Progenitor cell of endocrine pancreas (in vitro differentiated cells): ENCODE measurements around the gene STOML2. TPM values are rescaled to one million over a fixed set of nuclear protein-coding genes. Genes with fewer than 3 reads are reported as not detected.

ENCODE experiments used
- DNase-seq: peaks from one replicate; pipeline ENCODE4 v3.0.0; 2021; ENCODE audit warnings: low spot score; ENCODE audit not compliant: unreplicated experiment
- H3K27ac Mint-ChIP-seq: 2 replicates; pipeline ENCODE4 v1.8.0; 2021; ENCODE audit warnings: mild to moderate bottlenecking, moderate library complexity, mixed read lengths
- H3K27me3 Mint-ChIP-seq: 2 replicates; pipeline ENCODE4 v1.8.0; 2021; ENCODE audit warnings: mixed read lengths
- H3K36me3 Mint-ChIP-seq: 2 replicates; pipeline ENCODE4 v1.8.0; 2022; ENCODE audit warnings: mixed read lengths; ENCODE audit not compliant: insufficient read depth
- H3K4me1 Mint-ChIP-seq: 2 replicates; pipeline ENCODE4 v1.8.0; 2021; ENCODE audit warnings: low read depth, mixed read lengths
- H3K4me3 Mint-ChIP-seq: 2 replicates; pipeline ENCODE4 v1.8.0; 2021; ENCODE audit warnings: low read depth, mild to moderate bottlenecking, moderate library complexity, mixed read lengths
- H3K9me3 Mint-ChIP-seq: 2 replicates; pipeline ENCODE4 v1.8.0; 2021; ENCODE audit warnings: low read depth, mixed read lengths
- total RNA-seq: library from RNA; stranded (reverse); gene quantifications from 2 replicates; pipeline ENCODE4 v1.2.1, GENCODE V29; 2021
- TF ChIP-seq, protein P1 (sequence below): fragments of 200-600 bp; sonication (generic); IDR thresholded peaks from one replicate; pipeline ENCODE4 v1.5.0; 2021; ENCODE audit warnings: antibody characterized with exemption, mild to moderate bottlenecking; ENCODE audit not compliant: unreplicated experiment

The STOML2 gene
- total RNA-seq, 1 donor from 2014 or later = 120 TPM

DNA sequence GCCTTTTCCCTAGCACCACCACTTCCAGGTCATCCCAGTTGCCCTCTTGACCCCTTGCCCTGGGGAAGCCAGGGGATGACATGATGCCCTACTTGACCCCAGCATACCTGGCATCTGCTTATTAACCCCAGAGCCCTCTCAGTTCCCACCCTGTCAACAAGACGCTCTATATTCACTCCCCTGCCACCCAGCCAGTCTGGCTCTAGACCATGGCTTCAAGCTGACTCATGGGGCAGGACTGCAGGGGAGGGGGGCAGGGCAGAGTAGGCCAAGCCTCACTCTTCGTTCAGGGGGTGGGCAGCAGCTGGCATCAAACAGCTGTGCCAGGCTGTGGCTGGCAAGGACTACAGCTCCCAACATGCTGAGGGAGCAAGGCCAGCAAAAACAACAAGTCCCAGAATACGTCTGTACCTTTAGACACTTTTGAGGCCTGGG, 7.4 kb upstream of the STOML2 start:
- H3K4me1 Mint-ChIP-seq = peaks cover 36% of the 10 kb centered on the region
- peak overlapping the region; percentile 81 for H3K4me3 Mint-ChIP-seq
- peaks cover 5% of the 10 kb centered on the region for H3K36me3 Mint-ChIP-seq
- TF ChIP-seq, protein P1, sequence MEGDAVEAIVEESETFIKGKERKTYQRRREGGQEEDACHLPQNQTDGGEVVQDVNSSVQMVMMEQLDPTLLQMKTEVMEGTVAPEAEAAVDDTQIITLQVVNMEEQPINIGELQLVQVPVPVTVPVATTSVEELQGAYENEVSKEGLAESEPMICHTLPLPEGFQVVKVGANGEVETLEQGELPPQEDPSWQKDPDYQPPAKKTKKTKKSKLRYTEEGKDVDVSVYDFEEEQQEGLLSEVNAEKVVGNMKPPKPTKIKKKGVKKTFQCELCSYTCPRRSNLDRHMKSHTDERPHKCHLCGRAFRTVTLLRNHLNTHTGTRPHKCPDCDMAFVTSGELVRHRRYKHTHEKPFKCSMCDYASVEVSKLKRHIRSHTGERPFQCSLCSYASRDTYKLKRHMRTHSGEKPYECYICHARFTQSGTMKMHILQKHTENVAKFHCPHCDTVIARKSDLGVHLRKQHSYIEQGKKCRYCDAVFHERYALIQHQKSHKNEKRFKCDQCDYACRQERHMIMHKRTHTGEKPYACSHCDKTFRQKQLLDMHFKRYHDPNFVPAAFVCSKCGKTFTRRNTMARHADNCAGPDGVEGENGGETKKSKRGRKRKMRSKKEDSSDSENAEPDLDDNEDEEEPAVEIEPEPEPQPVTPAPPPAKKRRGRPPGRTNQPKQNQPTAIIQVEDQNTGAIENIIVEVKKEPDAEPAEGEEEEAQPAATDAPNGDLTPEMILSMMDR = no peak
- DNase-seq = no peak
- H3K27me3 Mint-ChIP-seq = no peaks in the 10 kb centered on the region
- no peaks in the 10 kb centered on the region for H3K9me3 Mint-ChIP-seq
- no peak overlapping the region for H3K27ac Mint-ChIP-seq

DNA sequence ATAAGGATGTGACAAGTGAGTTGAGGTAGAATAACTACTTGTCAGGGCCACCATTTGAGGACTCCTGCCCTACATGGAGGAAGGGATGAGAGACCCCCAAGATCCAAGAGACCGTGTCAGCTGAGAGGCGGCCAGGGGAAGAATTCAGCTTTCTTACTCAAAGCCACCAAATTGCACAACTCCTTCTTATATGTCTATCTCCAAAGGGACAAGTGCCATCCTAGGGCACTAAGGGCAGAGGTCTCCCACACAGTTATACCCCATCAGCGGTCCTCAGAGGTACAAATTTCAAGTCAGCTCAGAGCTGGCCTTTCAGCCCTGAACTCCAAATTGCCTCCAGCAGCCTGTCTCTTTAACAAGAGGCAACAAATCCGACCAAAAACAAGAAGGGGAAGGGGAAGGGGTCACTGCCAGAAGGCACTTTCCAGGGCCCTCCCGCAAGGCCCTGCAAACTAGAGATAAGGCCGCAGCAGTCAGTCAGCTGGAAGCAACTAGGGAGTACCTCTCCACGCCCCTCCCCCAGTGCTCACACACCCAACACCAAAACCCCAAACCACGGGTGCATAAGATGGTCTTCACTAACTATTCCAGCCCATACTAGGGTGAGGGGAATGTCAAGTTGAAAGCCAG, 6.1 kb upstream of the STOML2 start:
- Mint-ChIP-seq H3K4me1 (peaks cover 25% of the 10 kb centered on the region), H3K36me3 (peaks cover 7% of the 10 kb centered on the region), H3K27me3 (no peaks in the 10 kb centered on the region), H3K9me3 (no peaks in the 10 kb centered on the region), H3K27ac (no peak overlapping the region), H3K4me3 (no peak overlapping the region)
- DNase-seq = no peak
- TF ChIP-seq, protein P1 = no peak

DNA sequence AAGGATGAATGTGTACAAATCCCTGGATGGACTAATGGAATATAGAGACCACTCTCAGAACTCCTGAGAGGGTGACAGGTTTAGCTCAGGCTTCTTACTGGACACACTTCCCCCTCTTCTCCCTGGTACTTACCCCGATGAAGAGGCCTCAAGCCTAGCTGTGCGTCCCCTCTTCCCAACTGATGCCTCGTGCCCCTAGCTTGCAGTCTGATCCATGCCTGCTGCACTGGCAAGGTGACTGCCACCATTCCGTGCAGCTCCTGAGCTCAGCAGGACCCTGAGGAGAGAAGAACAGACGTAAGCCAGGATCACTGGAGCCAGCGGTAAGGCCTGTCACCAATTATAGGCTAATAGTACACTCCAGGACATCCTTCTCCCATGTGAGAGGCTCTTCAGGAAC, 5.5 kb upstream of the STOML2 start:
- no peak for DNase-seq
- Mint-ChIP-seq H3K36me3 (peaks cover 7% of the 10 kb centered on the region), H3K27me3 (no peaks in the 10 kb centered on the region), H3K4me3 (no peak overlapping the region), H3K9me3 (no peaks in the 10 kb centered on the region), H3K27ac (no peak overlapping the region), H3K4me1 (peaks cover 23% of the 10 kb centered on the region)
- TF ChIP-seq, protein P1 = no peak

DNA sequence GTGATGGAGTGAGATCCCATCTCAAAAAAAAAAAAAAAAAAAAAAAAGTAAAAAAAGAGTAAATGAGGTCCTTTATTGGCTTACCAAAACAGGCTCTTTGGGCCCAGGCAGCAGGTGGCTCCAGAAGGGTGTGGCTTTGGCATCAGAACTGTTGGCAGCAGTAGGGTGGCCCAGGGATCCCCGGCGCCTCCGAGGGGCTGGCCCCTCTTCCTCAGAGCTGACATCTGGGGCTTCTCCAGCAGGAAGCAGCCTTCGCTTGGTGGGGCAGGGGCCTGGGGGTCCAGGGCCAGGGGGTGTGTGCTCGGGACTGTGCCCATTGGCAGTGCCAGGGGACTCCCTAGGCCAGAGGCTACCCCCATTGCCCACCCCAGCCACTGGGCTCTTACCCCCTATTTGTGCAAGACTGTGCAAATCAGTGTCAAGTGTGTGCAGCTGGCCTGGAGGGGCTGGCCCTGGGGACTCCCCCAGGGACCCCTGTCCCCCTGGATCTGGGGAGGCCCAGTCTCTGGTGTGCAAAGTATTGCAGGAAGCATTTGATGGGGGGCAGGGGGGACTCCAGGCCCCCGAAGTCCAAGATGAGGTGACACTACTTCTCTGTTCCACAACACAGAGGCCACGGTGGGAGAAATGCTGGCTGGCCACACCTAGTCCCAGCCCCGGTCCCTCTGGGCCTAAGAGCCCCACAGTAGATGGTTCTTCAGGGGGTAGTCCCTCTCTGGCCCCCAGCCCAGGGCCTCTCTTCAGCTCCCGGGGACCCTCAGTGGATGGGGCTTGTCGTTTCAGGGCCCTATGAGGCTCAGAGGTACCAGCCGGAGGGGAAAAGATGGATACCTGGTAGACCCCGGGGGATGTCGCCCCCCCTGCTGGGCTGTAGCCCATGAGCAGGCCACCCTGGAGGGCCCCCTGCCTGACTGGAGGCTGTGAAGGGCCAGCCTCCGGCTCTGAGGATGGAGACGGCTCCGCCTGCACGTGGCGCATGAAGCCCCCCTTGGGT, 4.7 kb upstream of the STOML2 start:
- TF ChIP-seq, protein P1 = no peak
- Mint-ChIP-seq H3K9me3 (no peaks in the 10 kb centered on the region), H3K4me3 (no peak overlapping the region), H3K27me3 (no peaks in the 10 kb centered on the region), H3K4me1 (peaks cover 27% of the 10 kb centered on the region), H3K27ac (no peak overlapping the region), H3K36me3 (peaks cover 7% of the 10 kb centered on the region)
- no peak for DNase-seq

DNA sequence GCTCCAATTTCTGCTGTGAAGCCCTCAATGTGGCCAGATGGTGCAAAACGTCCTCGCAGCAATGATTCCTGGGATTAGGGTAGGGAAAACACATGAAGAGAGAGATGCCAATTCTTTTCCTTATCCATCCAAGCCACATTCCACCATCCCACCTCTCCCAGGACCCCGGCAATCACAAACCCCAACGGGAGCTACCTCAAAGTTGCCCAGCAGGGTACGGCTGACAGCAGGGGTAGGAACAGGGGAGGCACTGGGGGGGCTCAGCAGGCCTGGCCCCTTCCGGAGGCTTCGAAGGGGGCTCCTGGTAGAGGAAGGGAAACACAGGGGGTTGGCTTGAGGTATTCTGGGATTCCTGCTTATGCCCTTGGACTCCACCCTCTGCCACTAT, 3.4 kb upstream of the STOML2 start:
- no peaks in the 10 kb centered on the region for H3K27me3 Mint-ChIP-seq
- no peak for DNase-seq
- H3K4me1 Mint-ChIP-seq = peaks cover 23% of the 10 kb centered on the region
- TF ChIP-seq, protein P1 = no peak
- peaks cover 7% of the 10 kb centered on the region for H3K36me3 Mint-ChIP-seq
- no peaks in the 10 kb centered on the region for H3K9me3 Mint-ChIP-seq
- H3K4me3 Mint-ChIP-seq = no peak overlapping the region
- no peak overlapping the region for H3K27ac Mint-ChIP-seq
